Measurements from ENCODE around the gene IFNA1. TPM values are rescaled to one million over a fixed set of nuclear protein-coding genes. Genes with fewer than 3 reads are reported as not detected.

Gene IFNA1
- total RNA-seq, 1 donor from 2014 or later = not detected

DNA sequence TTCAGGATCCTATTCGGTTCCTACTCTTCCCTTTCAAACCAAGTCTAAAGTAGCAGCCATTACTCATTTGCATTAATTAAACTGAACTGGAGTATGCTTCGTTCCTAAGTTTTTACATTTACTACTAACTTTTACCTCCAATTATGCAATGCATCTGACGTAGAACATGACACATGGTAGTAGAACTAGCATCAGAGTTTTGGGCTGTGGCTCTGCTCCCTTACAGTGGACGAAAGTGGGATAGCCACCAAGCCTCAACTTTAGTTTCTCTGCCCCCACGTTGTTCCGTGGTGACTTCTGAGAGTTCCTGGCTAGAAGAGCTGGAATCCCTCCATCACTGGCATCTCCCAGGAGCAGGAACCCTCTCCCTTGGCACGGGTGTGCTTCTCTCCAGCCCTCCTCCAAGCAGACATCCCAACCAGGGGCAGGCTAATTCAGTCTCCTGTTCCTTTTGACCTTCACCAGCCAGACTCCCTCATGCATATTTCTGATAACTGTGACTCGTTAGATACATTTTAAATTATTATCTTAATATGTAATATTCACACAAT, 39.0 kb downstream of the IFNA1 start:
- no peak overlapping the region for H3K4me3 Mint-ChIP-seq (ENCODE audit: unreplicated experiment)
- no peak overlapping the region for H3K27ac Mint-ChIP-seq (ENCODE audit: unreplicated experiment)
- H3K4me1 Mint-ChIP-seq (ENCODE audit: low read depth, unreplicated experiment) = no peaks in the 10 kb centered on the region
- no peak for DNase-seq
- no peaks in the 10 kb centered on the region for H3K36me3 Mint-ChIP-seq (ENCODE audit: unreplicated experiment)
- no peaks in the 10 kb centered on the region for H3K27me3 Mint-ChIP-seq (ENCODE audit: unreplicated experiment)
- no peaks in the 10 kb centered on the region for H3K9me3 Mint-ChIP-seq (ENCODE audit: unreplicated experiment)
- TF ChIP-seq, protein P1, sequence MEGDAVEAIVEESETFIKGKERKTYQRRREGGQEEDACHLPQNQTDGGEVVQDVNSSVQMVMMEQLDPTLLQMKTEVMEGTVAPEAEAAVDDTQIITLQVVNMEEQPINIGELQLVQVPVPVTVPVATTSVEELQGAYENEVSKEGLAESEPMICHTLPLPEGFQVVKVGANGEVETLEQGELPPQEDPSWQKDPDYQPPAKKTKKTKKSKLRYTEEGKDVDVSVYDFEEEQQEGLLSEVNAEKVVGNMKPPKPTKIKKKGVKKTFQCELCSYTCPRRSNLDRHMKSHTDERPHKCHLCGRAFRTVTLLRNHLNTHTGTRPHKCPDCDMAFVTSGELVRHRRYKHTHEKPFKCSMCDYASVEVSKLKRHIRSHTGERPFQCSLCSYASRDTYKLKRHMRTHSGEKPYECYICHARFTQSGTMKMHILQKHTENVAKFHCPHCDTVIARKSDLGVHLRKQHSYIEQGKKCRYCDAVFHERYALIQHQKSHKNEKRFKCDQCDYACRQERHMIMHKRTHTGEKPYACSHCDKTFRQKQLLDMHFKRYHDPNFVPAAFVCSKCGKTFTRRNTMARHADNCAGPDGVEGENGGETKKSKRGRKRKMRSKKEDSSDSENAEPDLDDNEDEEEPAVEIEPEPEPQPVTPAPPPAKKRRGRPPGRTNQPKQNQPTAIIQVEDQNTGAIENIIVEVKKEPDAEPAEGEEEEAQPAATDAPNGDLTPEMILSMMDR (IDR thresholded peaks at IDR 0.05; ENCODE audit: partially characterized antibody, unreplicated experiment) = no peak

DNA sequence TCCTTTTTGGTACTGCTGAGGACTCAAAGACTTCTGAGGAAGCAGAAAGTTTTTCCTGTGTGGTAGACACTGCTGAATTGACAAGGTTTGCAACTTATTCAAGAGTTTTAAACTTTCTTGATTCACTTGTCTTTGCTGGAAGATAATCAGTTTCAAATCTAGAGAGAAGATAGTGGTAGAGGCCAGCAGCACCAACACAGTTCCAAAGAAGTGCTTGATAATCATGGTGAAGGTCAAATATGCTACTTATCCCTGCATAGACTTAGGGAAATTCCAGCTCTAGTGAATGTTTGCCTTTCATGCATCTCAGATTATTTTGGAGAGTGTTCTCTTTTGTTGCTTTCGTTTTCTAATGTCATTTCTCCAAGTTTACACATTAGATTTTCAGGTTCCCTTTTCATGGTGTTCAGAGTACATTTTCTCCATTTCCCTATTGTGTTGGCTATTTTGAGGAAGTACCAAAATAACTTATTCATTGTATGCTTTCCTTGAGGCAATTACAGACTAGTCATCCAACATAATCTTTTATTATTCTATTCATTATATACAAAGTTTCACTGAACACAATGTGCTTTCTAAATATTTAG, 41.3 kb downstream of the IFNA1 start:
- no peak for DNase-seq
- Mint-ChIP-seq H3K9me3 (ENCODE audit: unreplicated experiment) (no peaks in the 10 kb centered on the region), H3K36me3 (ENCODE audit: unreplicated experiment) (no peaks in the 10 kb centered on the region), H3K4me1 (ENCODE audit: low read depth, unreplicated experiment) (no peaks in the 10 kb centered on the region), H3K4me3 (ENCODE audit: unreplicated experiment) (no peak overlapping the region), H3K27ac (ENCODE audit: unreplicated experiment) (no peak overlapping the region), H3K27me3 (ENCODE audit: unreplicated experiment) (no peaks in the 10 kb centered on the region)
- TF ChIP-seq, protein P1 (IDR thresholded peaks at IDR 0.05; ENCODE audit: partially characterized antibody, unreplicated experiment) = no peak

DNA sequence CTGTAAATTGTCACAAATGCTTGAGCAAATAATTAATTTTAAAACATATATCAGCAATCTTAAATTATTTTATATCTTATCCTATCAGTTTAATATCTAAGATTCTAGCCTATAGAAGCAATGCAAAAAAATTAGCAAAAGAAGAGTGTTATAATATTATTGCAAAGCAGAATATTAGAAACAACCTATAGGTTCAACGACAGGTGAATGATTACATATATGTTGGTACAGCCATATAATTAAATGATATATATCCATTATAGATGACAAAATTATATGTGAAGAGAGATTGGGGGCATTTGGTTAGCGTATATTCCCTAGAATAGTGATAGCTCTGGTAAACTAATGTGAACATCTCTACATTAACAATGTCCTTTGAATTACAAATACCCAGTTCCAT, 42.0 kb downstream of the IFNA1 start, which contains the start of gene IFNE:
TSS of gene IFNE (minus strand) at position 101 of the 400 bp plus-strand sequence. CDS start 619 bp downstream, outside the sequence.
- H3K27me3 Mint-ChIP-seq (ENCODE audit: unreplicated experiment) = no peaks in the 10 kb centered on the region
- no peaks in the 10 kb centered on the region for H3K36me3 Mint-ChIP-seq (ENCODE audit: unreplicated experiment)
- H3K9me3 Mint-ChIP-seq (ENCODE audit: unreplicated experiment) = no peaks in the 10 kb centered on the region
- H3K27ac Mint-ChIP-seq (ENCODE audit: unreplicated experiment) = no peak within 1 kb of the TSS
- H3K4me3 Mint-ChIP-seq (ENCODE audit: unreplicated experiment) = no peak within 1 kb of the TSS
- H3K4me1 Mint-ChIP-seq (ENCODE audit: low read depth, unreplicated experiment) = no peaks in the 10 kb centered on the region
- TF ChIP-seq, protein P1 (IDR thresholded peaks at IDR 0.05; ENCODE audit: partially characterized antibody, unreplicated experiment) = no peak
- DNase-seq = no peak

Other genes with a start within 250 kb of the IFNA1 start
- gene IFNA7, start 238.2 kb upstream of the IFNA1 start, total RNA-seq (ENCODE audit: unreplicated experiment) = not detected
- not detected for gene IFNA10, start 233.3 kb upstream of the IFNA1 start, total RNA-seq (ENCODE audit: unreplicated experiment)
- gene IFNA16, start 223.1 kb upstream of the IFNA1 start, total RNA-seq (ENCODE audit: unreplicated experiment) = not detected
- not detected for gene IFNA17, start 212.2 kb upstream of the IFNA1 start, total RNA-seq (ENCODE audit: unreplicated experiment)
- not detected for gene IFNA14, start 200.4 kb upstream of the IFNA1 start, total RNA-seq (ENCODE audit: unreplicated experiment)
- not detected for gene IFNA5, start 135.1 kb upstream of the IFNA1 start, total RNA-seq (ENCODE audit: unreplicated experiment)
- gene KLHL9, start 105.0 kb upstream of the IFNA1 start, total RNA-seq (ENCODE audit: unreplicated experiment) = 38.7 TPM
- not detected for gene IFNA6, start 89.6 kb upstream of the IFNA1 start, total RNA-seq (ENCODE audit: unreplicated experiment)
- gene IFNA13, start 72.4 kb upstream of the IFNA1 start, total RNA-seq (ENCODE audit: unreplicated experiment) = not detected
- gene IFNA2, start 55.0 kb upstream of the IFNA1 start, total RNA-seq (ENCODE audit: unreplicated experiment) = not detected
- gene IFNA8, start 31.3 kb upstream of the IFNA1 start, total RNA-seq (ENCODE audit: unreplicated experiment) = not detected
- gene IFNE, start 41.9 kb downstream of the IFNA1 start, total RNA-seq (ENCODE audit: unreplicated experiment) = not detected

Measured in glutamatergic neuron (in vitro differentiated cells).